Activated T-helper 17 cell treated with anti-CD3 and anti-CD28 coated beads, Interleukin-2, amount 50 U/mL, for 72 hours (primary cell): ENCODE results near the gene ABCG4. TPM values are rescaled to one million over a fixed set of nuclear protein-coding genes. Genes with fewer than 3 reads are reported as not detected.
"Not testable (repeated sequence)": the region's sequence is repeated elsewhere in the genome, so short reads cannot be mapped to it uniquely, and the experiment has no call there.

Experiments
- ATAC-seq: fragments of 150-1000 bp; cut with Tn5 transposase; replicated peaks from 2 replicates; pipeline ENCODE4 v1.10.0; 2021; ENCODE audit warnings: mild to moderate bottlenecking, moderate library complexity
- H3K27ac Mint-ChIP-seq: one replicate; pipeline ENCODE4 v1.8.0; 2022; ENCODE audit warnings: mixed read lengths
- H3K27me3 Mint-ChIP-seq: one replicate; pipeline ENCODE4 v1.8.0; 2022; ENCODE audit warnings: mixed read lengths
- H3K36me3 Mint-ChIP-seq: one replicate; pipeline ENCODE4 v1.8.0; 2022; ENCODE audit warnings: low read depth, mild to moderate bottlenecking, mixed read lengths
- H3K4me1 Mint-ChIP-seq: one replicate; pipeline ENCODE4 v1.8.0; 2022; ENCODE audit warnings: mixed read lengths
- H3K4me3 Mint-ChIP-seq: one replicate; pipeline ENCODE4 v1.8.0; 2022; ENCODE audit warnings: mild to moderate bottlenecking, mixed read lengths
- H3K9me3 Mint-ChIP-seq: one replicate; pipeline ENCODE4 v1.8.0; 2022; ENCODE audit warnings: mixed read lengths
- total RNA-seq, 2 donors: library from RNA; stranded (reverse); gene quantifications; one replicate each; pipeline ENCODE4 v1.2.3, GENCODE V29; 2022

ABCG4 gene
- total RNA-seq, 2 donors from 2014 or later = not detected

DNA sequence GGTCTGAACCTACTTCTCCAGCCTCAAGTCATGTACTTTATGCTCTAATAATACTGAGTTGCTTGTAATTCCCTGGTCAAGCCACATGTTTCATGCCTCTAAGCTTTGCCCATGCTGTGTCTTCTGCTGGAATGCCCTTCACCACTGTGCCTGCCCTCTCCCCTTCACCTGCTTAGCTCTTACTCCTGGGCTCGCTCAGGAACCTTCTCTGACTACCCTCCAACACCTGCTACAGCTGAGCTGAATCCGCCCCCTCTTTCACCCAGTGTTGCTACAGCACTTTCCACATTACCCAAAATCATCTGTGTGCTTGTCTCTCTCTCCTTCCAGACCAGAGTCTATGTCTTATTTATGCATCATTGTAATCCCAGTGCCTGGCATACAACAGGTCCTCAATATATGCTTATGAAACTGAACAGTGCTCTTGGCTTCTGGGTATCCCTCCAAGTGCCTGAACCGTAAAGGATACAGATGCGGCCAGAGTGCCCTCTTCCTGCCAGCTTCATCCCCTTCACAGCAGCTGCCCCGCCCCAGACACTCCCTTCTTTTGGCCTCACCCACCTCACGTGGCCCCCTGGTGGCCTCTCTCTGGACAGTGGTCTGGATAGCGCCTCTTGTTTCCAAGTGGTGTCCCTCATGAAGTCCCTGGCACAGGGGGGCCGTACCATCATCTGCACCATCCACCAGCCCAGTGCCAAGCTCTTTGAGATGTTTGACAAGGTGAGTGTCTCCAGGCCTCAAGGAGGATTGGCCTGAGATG is 7.1 kb downstream of the ABCG4 start:
- no peaks in the 10 kb centered on the region for H3K9me3 Mint-ChIP-seq
- no peaks in the 10 kb centered on the region for H3K36me3 Mint-ChIP-seq
- no peak overlapping the region for H3K27ac Mint-ChIP-seq
- no peak for ATAC-seq
- H3K4me3 Mint-ChIP-seq = no peak overlapping the region
- H3K4me1 Mint-ChIP-seq = no peaks in the 10 kb centered on the region
- H3K27me3 Mint-ChIP-seq = peaks cover 6% of the 10 kb centered on the region

DNA sequence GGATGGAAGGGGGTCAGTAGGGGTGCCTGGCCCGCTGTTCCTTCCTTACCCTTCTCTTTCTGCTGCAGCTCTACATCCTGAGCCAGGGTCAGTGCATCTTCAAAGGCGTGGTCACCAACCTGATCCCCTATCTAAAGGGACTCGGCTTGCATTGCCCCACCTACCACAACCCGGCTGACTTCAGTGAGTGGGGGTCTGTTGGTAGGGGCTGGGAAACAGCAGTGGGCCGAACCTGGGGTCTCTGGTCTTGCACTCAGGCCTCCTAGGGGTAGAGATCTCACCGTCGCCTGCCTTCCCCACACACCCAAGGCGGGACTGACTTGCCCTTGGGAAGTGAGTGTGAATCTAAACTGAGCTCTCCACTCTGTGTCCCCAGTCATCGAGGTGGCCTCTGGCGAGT is 7.6 kb downstream of the ABCG4 start:
- Mint-ChIP-seq H3K4me3 (no peak overlapping the region), H3K27ac (no peak overlapping the region), H3K9me3 (no peaks in the 10 kb centered on the region), H3K27me3 (peaks cover 6% of the 10 kb centered on the region), H3K36me3 (no peaks in the 10 kb centered on the region), H3K4me1 (no peaks in the 10 kb centered on the region)
- ATAC-seq = no peak

DNA sequence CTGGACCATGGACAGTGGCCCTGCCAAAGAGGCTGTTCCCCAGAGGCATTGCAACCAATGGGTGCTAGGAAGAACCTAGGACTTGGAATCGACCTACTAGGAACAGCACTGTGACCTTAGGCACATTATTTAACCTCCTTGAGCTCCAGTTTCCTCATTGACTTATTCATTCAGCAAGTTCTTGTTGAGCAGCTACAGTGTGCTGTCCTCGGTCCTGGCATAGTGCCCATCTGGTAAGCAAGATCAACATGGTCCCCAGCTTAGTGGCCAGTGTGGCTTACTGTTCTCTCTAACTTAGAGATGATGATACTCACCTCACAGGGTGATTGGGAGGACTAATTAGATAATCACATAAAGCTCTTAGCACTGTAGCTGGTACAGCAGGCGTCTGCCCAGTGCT is 8.2 kb downstream of the ABCG4 start:
- no peak overlapping the region for H3K27ac Mint-ChIP-seq
- H3K27me3 Mint-ChIP-seq = peaks cover 6% of the 10 kb centered on the region
- H3K4me3 Mint-ChIP-seq = no peak overlapping the region
- ATAC-seq = no peak
- H3K4me1 Mint-ChIP-seq = no peaks in the 10 kb centered on the region
- H3K36me3 Mint-ChIP-seq = no peaks in the 10 kb centered on the region
- H3K9me3 Mint-ChIP-seq = no peaks in the 10 kb centered on the region

DNA sequence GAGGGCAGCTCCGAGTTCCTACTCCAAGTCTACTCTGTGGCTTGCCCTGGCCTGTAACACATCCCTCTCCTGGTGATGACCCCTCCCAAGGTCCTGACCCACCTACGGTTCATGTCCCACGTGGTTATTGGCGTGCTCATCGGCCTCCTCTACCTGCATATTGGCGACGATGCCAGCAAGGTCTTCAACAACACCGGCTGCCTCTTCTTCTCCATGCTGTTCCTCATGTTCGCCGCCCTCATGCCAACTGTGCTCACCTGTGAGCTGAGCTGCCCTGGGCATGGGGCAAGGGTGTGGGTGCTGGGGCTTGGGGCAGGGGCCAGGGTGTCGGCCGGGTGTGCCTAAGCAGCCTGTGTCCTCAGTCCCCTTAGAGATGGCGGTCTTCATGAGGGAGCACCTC is 9.6 kb downstream of the ABCG4 start:
- Mint-ChIP-seq H3K27ac (no peak overlapping the region), H3K36me3 (no peaks in the 10 kb centered on the region), H3K4me1 (no peaks in the 10 kb centered on the region), H3K9me3 (no peaks in the 10 kb centered on the region), H3K27me3 (peaks cover 3% of the 10 kb centered on the region), H3K4me3 (no peak overlapping the region)
- no peak for ATAC-seq

DNA sequence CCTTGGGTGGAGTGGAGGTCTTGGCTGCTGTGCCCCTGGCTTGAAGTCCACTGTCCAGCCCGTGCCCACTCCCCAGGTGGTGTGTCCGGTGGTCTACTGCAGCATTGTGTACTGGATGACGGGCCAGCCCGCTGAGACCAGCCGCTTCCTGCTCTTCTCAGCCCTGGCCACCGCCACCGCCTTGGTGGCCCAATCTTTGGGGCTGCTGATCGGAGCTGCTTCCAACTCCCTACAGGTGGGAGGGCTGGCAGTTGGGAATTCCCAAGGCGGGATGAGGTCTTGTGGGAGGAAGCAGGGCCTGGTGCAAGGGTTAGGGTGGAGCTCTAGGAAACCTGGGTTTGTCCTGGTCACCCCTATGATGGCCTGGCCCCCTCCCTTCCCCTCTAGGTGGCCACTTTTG is 11.3 kb downstream of the ABCG4 start:
- H3K27ac Mint-ChIP-seq = no peak overlapping the region
- peaks cover under 1% of the 10 kb centered on the region for H3K27me3 Mint-ChIP-seq
- H3K4me1 Mint-ChIP-seq = no peaks in the 10 kb centered on the region
- no peak for ATAC-seq
- H3K9me3 Mint-ChIP-seq = no peaks in the 10 kb centered on the region
- no peaks in the 10 kb centered on the region for H3K36me3 Mint-ChIP-seq
- H3K4me3 Mint-ChIP-seq = no peak overlapping the region

DNA sequence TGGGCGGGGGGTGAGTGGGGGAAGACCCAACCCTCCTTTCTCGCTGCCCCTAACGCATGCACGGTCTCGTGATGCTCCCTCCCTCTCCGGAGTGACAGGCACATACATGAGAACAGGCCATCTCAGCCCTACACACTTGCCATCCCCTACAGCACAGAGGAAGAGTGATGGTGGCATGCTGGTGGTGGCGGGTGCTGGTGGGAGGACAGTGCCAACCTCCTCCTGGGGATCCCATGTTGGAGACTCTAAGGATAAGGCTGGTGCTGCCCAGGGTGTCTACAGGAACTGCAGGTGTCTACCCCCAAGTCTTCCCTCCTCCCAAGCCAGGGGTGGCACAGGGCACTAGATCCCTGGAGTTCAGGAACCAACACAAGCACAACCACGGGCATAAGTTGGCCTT is 13.0 kb downstream of the ABCG4 start:
- no peak for ATAC-seq
- Mint-ChIP-seq H3K27me3 (no peaks in the 10 kb centered on the region), H3K9me3 (no peaks in the 10 kb centered on the region), H3K4me1 (no peaks in the 10 kb centered on the region), H3K4me3 (no peak overlapping the region), H3K36me3 (no peaks in the 10 kb centered on the region), H3K27ac (peak overlapping the region; percentile 53)

DNA sequence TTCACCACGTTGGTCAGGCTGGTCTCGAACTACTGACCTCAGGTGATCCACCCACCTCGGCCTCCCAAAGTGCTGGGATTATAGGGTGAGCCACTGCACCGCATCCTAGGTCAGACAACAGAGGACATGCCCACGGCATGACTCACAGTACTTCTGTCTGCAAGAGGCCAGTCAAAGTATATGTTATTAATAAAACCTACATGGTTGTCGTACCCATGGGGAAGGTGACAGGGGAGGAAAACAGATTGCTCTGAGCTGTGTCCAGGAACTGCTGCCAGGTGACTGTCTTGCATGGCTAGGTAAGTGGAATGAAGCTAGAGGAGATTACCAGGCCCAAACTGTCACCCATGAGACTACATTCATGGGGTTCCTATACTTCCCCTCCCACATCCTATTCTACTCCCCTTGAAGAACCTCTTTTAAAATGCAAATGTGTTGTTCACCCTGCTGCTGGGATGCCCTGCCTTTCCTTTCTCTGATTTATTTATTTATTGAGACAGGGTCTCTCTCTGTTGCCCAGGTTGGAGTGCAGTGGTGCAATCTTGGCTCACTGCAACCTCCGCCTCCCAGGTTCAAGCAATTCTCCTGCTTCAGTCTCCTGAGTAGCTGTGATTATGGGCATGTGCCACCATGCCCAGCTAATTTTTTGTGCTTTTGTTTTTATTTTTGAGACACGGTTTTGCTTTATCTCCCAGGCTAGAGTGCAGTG is 17.7 kb downstream of the ABCG4 start:
- Mint-ChIP-seq H3K27me3 (no peaks in the 10 kb centered on the region), H3K27ac (no peak overlapping the region), H3K36me3 (no peaks in the 10 kb centered on the region), H3K4me1 (no peaks in the 10 kb centered on the region), H3K4me3 (no peak overlapping the region), H3K9me3 (no peaks in the 10 kb centered on the region)
- ATAC-seq = no peak

DNA sequence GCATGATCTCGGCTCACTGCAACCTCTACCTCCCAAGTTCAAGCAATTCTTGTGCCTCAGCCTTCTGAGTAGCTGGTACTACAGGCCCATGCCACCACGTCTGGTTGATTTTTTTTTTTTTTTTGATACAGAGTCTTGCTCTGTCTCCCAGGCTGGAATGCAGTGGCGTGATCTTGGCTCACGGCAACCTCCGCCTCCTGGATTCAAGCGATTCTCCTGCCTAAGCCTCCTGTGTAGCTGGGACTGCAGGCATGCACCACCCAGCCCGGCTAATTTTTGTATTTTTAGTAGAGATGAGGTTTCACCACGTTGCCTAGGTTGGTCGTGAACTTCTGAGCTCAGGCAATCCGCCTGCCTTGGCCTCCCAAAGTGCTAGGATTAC is 18.2 kb downstream of the ABCG4 start:
- H3K4me1 Mint-ChIP-seq, H3K4me3 Mint-ChIP-seq, H3K36me3 Mint-ChIP-seq, ATAC-seq, H3K27ac Mint-ChIP-seq, H3K27me3 Mint-ChIP-seq, H3K9me3 Mint-ChIP-seq: not testable (repeated sequence)

DNA sequence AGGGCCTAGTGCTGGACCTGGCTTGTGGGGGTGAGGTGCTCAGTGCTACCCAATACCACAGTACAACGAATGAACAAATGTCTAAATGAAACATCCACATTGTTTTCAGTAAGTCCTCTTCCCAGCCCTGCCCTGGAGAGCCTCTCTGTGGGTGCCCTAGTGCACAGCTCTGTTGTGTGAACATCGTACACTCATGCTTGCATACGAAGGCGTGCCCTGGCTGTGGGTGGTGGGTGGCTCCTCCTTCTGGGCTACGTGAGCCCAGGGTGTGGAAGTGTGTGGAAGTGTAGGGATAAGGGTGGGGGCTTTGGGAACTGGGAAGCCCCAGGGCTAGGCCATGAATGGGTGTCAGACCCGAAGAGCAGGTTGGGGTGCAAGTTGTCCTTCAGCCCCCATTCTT is 19.1 kb downstream of the ABCG4 start:
- H3K4me3 Mint-ChIP-seq = peak overlapping the region; percentile 87
- H3K4me1 Mint-ChIP-seq = no peaks in the 10 kb centered on the region
- H3K36me3 Mint-ChIP-seq = no peaks in the 10 kb centered on the region
- H3K27me3 Mint-ChIP-seq = no peaks in the 10 kb centered on the region
- no peak for ATAC-seq
- no peaks in the 10 kb centered on the region for H3K9me3 Mint-ChIP-seq
- peak overlapping the region; percentile 91 for H3K27ac Mint-ChIP-seq

DNA sequence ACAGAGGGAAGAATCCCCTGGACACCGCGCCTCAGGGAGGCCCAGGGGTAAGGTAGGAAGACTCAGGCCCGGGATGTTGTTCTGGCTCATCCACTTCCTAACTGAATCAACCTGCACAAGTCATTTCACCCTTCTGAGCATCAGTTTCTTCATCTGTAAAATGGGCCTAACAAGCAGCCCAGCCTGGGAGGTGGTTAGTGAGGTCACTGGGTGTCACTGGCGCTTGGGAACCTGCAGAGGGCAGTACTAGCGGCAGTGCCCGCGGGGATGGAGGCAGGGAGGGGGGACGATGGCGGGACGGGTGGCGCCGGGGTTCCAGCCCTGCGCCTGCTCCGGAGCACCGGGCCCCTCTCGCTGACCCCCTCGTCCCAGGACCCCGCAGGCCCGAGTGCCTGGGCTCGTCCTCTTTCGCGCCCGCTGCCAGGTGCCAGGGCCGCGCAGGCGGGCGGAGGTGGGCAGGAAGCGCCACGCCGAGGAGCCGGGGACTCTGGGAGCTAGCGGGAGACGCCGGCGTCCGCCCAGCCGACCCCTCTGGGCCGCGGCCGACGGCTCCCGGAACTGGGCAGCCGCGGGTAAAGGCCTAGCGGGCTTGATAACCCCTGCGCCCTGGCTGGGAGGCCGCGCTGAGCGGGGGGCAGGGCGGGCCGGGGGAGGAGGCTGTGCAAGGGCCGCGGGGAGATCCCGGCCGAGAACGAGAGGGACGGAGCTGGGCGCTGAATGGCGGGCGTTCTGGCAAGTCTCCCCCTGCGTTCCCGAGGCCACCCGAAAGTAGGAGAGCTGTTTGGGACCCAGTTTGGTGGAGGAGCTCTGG is 19.8 kb downstream of the ABCG4 start, which contains the start of gene NLRX1:
Gene NLRX1 (plus strand): TSS at position 255 of the 811 bp plus-strand sequence. CDS start 2,679 bp downstream, outside the sequence.
- Mint-ChIP-seq H3K4me1 (no peaks in the 10 kb centered on the region), H3K4me3 (peak within 1 kb of the TSS; percentile 87)
- ATAC-seq = peak; percentile 95

DNA sequence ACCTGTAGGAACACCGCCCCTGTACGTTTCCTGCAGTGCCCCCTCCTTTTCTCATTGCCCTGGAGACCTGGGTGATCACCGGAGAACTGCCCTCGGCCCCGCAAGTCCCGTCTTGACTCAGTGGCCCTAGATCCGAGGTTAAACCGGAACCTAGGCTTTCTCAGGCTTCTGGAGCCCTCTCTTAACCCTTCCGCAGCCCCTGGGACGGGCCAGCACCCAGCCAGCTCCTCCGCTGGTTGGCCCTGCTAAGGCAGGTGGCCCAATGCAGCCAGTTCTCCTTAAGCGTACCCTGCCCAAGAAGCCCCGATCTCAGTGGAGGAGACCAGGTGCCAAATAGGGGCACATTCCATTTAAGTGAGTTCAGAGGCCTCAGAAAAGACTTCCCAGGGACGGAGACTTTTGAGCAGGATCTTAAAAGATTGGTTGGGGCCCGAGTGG is 20.4 kb downstream of the ABCG4 start:
- H3K27ac Mint-ChIP-seq = peak overlapping the region; percentile 87
- no peaks in the 10 kb centered on the region for H3K36me3 Mint-ChIP-seq
- peak; percentile 57 for ATAC-seq
- H3K4me3 Mint-ChIP-seq = peak overlapping the region; percentile 87
- H3K27me3 Mint-ChIP-seq = no peaks in the 10 kb centered on the region
- no peaks in the 10 kb centered on the region for H3K9me3 Mint-ChIP-seq
- H3K4me1 Mint-ChIP-seq = no peaks in the 10 kb centered on the region

More for the DNA sequence above, 19.8 kb downstream of the ABCG4 start, which contains the start of gene NLRX1:
- Mint-ChIP-seq H3K27ac (peak within 1 kb of the TSS; percentile 91), H3K27me3 (no peaks in the 10 kb centered on the region), H3K9me3 (no peaks in the 10 kb centered on the region), H3K36me3 (no peaks in the 10 kb centered on the region)

DNA sequence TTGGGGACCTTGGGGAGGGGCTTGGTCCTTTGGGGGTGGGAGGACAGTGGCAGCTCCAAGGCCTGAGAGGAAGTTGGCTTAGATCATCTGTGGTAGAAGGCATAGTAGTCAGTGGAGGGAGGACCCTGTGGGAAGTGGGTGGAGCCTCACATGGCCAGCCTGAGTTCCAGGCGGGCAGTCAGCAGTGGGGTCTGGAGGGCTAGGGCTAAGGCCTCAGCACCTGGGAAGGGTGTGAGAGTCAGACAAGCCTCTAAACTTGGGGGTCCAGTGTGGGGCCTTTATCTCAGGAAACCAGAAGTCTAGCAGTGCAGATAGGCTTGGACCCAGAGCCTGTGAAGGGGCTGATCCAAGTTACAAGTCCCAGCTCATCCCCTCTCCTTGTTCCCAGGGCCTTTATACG is 23.7 kb downstream of the ABCG4 start:
- Mint-ChIP-seq H3K4me3 (no peak overlapping the region), H3K9me3 (no peaks in the 10 kb centered on the region), H3K36me3 (no peaks in the 10 kb centered on the region), H3K27ac (no peak overlapping the region), H3K4me1 (no peaks in the 10 kb centered on the region), H3K27me3 (no peaks in the 10 kb centered on the region)
- ATAC-seq = no peak

DNA sequence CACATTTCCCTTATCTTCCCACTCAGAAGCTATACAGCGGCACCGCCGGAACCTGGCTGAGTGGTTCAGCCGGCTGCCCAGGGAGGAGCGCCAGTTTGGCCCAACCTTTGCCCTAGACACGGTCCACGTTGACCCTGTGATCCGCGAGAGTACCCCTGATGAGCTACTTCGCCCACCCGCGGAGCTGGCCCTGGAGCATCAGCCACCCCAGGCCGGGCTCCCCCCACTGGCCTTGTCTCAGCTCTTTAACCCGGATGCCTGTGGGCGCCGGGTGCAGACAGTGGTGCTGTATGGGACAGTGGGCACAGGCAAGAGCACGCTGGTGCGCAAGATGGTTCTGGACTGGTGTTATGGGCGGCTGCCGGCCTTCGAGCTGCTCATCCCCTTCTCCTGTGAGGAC is 24.6 kb downstream of the ABCG4 start:
- Mint-ChIP-seq H3K27ac (no peak overlapping the region), H3K9me3 (no peaks in the 10 kb centered on the region), H3K4me3 (no peak overlapping the region)

DNA sequence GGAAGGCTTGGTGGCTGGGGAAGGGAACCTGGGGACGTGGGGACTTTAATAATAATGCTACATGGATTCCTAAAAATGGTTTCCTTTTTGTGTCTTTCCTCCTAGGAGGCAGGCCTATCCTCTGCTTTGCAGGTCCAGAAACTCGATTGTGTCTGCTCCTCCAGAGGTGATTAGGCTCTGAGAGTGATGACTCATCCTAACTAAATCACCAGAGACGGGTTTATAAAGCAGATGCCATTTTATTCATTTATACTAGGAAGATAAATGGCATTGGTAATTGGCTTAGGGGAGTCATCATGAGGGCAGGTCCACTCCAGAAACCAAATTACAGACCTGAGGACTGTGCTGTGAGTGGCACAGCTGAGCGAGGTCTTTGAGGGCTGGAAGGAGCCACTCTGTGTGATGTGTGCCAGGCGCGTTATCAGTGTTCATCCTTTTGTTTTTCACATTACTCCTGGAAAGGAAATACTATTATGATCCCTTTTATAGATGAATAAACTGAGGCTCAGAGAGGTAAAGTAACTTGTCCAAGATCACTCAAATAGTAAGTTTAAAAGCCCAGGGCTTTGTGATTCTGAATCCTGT is 26.7 kb downstream of the ABCG4 start:
- Mint-ChIP-seq H3K27ac (no peak overlapping the region), H3K36me3 (peaks cover 5% of the 10 kb centered on the region), H3K27me3 (no peaks in the 10 kb centered on the region), H3K9me3 (no peaks in the 10 kb centered on the region), H3K4me1 (no peaks in the 10 kb centered on the region), H3K4me3 (no peak overlapping the region)
- peak; percentile 66 for ATAC-seq

More for the DNA sequence above, 24.6 kb downstream of the ABCG4 start:
- no peak for ATAC-seq
- H3K27me3 Mint-ChIP-seq = no peaks in the 10 kb centered on the region
- no peaks in the 10 kb centered on the region for H3K36me3 Mint-ChIP-seq
- no peaks in the 10 kb centered on the region for H3K4me1 Mint-ChIP-seq
